Activated CD4-positive, alpha-beta memory T cell treated with anti-CD3 and anti-CD28 coated beads, Interleukin-2, amount 10 ng/mL, durations not matched to agents 7 days and 5 days (primary cell): ENCODE results near the gene PIGC. TPM values are rescaled to one million over a fixed set of nuclear protein-coding genes. Genes with fewer than 3 reads are reported as not detected.

Experiments
- CTCF ChIA-PET: fragments of 350-600 bp; sonication (Branson Sonifier 250); formaldehyde crosslinking; loops from one replicate; lab custom pipeline; 2021; ENCODE audit warnings: antibody characterized with exemption, inconsistent platforms; lab: Charles Lee
- POLR2A ChIA-PET: fragments of 350-600 bp; sonication (Branson Sonifier 250); formaldehyde crosslinking; loops from one replicate; lab custom pipeline; 2021; ENCODE audit warnings: antibody characterized with exemption; lab: Charles Lee
- DNase-seq: peaks from one replicate; pipeline ENCODE4 v3.0.0-alpha.2; 2020
- H3K27ac Mint-ChIP-seq: one replicate; pipeline ENCODE4 v1.8.0; 2021; ENCODE audit warnings: mild to moderate bottlenecking, mixed read lengths
- H3K27me3 Mint-ChIP-seq: one replicate; pipeline ENCODE4 v1.8.0; 2021; ENCODE audit warnings: mixed read lengths
- H3K36me3 Mint-ChIP-seq: one replicate; pipeline ENCODE4 v1.8.0; 2021; ENCODE audit warnings: low read depth, mixed read lengths
- H3K4me1 Mint-ChIP-seq: one replicate; pipeline ENCODE4 v1.8.0; 2021; ENCODE audit warnings: mixed read lengths
- H3K4me3 Mint-ChIP-seq: one replicate; pipeline ENCODE4 v1.8.0; 2021; ENCODE audit warnings: mild to moderate bottlenecking, mixed read lengths
- H3K9me3 Mint-ChIP-seq: one replicate; pipeline ENCODE4 v1.8.0; 2021; ENCODE audit warnings: mixed read lengths
- total RNA-seq, 2 experiments: library from RNA; stranded (reverse); gene quantifications; one replicate each; pipeline ENCODE4 v1.2.3, GENCODE V29; 2021

Gene PIGC
- total RNA-seq, 2 experiments from 2014 or later: 24.5 to 26.2 TPM

DNA sequence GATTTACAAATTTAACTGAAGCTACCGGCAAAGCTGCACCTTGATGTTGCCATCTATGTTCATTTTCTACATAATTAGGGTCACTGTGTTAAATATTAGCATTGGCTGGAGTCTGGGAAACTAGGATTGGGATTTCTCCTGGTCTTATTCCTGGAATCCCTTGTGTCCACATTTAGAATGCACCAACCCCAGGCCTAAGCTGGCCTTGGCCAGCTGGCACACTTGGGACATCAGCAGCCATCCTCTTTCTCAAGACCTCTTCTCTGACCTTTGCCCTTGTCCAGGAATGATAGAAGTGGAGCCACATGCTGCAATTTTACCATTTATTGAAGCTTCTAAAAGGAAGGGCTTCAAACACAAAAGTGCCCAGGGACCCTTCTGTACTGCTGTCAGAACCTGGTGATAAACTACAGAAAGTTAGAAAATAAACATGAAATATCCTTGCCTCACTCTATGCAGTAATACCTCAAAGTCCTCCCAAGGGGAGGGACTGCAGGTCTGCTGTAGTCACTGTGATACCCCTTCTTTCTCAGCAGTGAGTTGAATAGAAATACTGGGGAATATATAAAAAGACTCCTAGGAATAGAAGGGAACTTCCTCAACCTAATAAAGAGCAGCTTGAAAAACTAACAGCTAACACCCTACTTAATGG is 13.7 kb upstream of the PIGC start:
- Mint-ChIP-seq H3K9me3 (no peaks in the 10 kb centered on the region), H3K4me3 (no peak overlapping the region), H3K27me3 (peaks cover 8% of the 10 kb centered on the region), H3K27ac (no peak overlapping the region), H3K36me3 (no peaks in the 10 kb centered on the region), H3K4me1 (no peaks in the 10 kb centered on the region)
- ChIA-PET CTCF (interaction anchor here (3.3 kb wide), 1 partner anchor 14 kb away, joined by 13 read pairs; the partner anchor contains the start of gene PIGC), POLR2A (interaction anchor here (0.8 kb wide), 1 partner anchor 75 kb away, joined by 3 read pairs; no protein-coding TSS in a partner anchor)
- no peak for DNase-seq

DNA sequence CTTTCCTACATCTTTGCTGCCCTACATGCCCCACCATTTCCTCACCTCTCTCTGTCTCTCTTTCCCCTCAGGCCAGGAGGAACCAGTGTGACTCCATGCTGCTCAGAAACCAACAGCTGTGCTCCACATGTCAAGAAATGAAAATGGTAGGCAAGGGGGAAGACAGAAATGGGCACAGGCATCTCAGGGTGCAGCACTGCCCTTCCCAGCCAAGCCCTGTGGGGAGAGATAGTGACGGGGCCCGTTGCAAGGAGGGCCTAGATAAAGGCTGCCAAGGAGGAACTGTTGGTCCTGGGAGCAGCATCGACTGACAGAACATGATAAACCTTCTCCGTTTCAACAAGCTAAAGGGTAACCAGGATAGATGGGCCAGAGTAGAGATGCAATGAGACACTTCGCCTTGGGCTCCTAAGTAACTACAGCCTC is 12.5 kb upstream of the PIGC start:
- no peaks in the 10 kb centered on the region for H3K9me3 Mint-ChIP-seq
- H3K27ac Mint-ChIP-seq: no peak overlapping the region
- no peak overlapping the region for H3K4me3 Mint-ChIP-seq
- ChIA-PET CTCF (interaction anchor here (1.1 to 3.3 kb wide), 2 partner anchors 12 to 267 kb away, joined by 3 to 13 read pairs; partner anchors contain the start of gene PIGC), POLR2A (no interaction called here)
- H3K36me3 Mint-ChIP-seq: no peaks in the 10 kb centered on the region
- H3K27me3 Mint-ChIP-seq: peaks cover 8% of the 10 kb centered on the region
- peaks cover 4% of the 10 kb centered on the region for H3K4me1 Mint-ChIP-seq
- DNase-seq: no peak

DNA sequence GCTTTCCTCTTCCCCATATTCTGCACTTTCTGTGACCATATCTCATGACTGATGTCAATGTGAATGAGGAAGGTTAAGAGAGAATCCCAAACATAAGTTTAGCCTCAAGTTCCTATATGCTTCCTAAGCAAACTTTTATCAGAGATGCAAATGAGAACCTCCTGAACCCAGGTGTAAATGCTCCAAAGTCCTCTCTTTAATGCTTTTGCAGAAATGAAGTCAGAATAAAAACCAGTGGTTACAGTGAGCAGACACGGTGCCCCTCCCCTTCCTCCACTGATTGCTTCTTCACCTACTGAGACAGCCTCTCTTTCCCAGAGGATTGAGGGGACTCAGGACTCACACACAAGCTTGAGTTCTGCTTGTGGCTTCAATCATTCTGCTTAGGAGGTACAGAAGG is 11.6 kb upstream of the PIGC start:
- H3K9me3 Mint-ChIP-seq: no peaks in the 10 kb centered on the region
- POLR2A ChIA-PET: no interaction called here
- H3K4me1 Mint-ChIP-seq: peaks cover 13% of the 10 kb centered on the region
- H3K4me3 Mint-ChIP-seq: no peak overlapping the region
- DNase-seq: no peak
- no peaks in the 10 kb centered on the region for H3K36me3 Mint-ChIP-seq
- peaks cover 6% of the 10 kb centered on the region for H3K27me3 Mint-ChIP-seq
- H3K27ac Mint-ChIP-seq: no peak overlapping the region
- CTCF ChIA-PET: no interaction called here

DNA sequence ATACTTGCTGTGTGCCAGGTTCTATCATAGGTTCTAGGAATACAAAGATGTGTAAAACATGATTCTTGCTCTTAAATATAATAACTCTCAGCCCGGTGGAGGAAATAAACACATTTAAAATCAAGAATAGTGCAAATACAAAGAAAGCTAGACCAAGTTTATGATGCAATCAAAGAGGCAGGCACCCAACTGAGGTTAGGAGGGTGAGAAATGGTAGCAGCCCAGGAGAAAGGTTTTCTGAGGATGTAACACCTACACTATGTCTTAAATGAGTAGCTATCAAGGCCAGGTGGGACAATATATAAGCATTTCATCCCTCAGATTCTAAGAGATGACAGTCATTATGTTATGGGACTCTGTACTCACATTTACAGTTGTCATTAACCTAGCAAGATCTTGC is 9.7 kb upstream of the PIGC start:
- no peaks in the 10 kb centered on the region for H3K36me3 Mint-ChIP-seq
- DNase-seq: no peak
- ChIA-PET POLR2A (interaction anchor here (1.2 kb wide), 1 partner anchor 79 kb away, joined by 3 read pairs; no protein-coding TSS in a partner anchor), CTCF (interaction anchor here (1.0 to 1.3 kb wide), 2 partner anchors 11 to 271 kb away, joined by 3 read pairs; no protein-coding TSS in a partner anchor)
- no peaks in the 10 kb centered on the region for H3K9me3 Mint-ChIP-seq
- H3K4me1 Mint-ChIP-seq: peaks cover 30% of the 10 kb centered on the region
- H3K27ac Mint-ChIP-seq: no peak overlapping the region
- no peak overlapping the region for H3K4me3 Mint-ChIP-seq
- H3K27me3 Mint-ChIP-seq: peaks cover 2% of the 10 kb centered on the region

DNA sequence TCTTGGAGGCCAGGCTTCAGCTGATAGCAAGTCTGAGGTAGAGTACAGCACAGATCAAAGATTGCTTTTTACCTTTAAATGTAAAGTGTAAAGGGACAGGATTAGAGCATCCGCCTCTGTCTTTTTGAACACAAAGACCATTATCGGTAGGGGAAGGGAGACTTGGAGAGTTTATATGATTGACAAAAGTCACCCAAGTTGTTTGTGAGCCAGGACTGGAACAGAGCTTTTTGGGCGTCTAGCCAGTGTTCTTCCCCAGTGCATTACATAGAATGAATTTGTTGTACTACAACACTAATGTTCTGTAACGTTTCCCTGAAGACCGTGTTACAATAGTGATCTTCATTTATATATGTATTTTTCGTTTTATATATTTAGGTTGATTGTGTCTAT is 9.3 kb upstream of the PIGC start:
- Mint-ChIP-seq H3K27ac (no peak overlapping the region), H3K4me3 (no peak overlapping the region), H3K36me3 (no peaks in the 10 kb centered on the region), H3K27me3 (peaks cover 2% of the 10 kb centered on the region), H3K9me3 (no peaks in the 10 kb centered on the region), H3K4me1 (peaks cover 32% of the 10 kb centered on the region)
- ChIA-PET CTCF (interaction anchor here (1.0 to 1.3 kb wide), 2 partner anchors 10 to 272 kb away, joined by 3 read pairs; no protein-coding TSS in a partner anchor), POLR2A (interaction anchor here (1.2 kb wide), 1 partner anchor 79 kb away, joined by 3 read pairs; no protein-coding TSS in a partner anchor)
- DNase-seq: no peak

DNA sequence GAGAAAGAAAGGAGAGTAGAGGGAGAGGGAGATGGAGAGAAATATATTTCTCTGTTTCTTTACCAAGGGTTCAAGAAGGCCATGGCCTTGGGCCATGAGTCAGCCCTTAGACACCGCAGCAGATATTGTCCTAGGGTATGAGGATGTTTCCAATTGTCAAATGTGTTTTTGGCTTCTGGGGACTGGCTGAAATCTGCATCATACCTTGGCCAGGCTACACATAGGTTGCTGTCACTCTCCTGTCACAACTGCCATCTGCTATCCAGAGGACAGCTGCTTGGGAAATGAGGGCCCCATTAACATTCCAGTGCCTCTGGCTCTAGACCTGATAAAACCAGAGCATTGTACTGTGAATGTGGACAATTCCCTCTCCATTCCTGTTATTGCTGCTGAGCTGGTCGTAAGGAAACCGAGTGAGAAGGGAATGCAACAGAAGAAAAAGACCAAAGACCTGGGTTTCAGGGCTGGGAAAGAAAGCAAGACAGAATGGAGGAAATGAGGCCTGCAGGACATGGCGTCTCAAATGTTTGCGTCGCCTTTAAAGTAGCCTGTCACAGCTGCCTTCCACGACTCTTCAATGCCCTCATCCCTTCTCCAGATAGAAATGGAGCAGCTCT is 8.8 kb upstream of the PIGC start:
- Mint-ChIP-seq H3K27ac (no peak overlapping the region), H3K36me3 (no peaks in the 10 kb centered on the region)

DNA sequence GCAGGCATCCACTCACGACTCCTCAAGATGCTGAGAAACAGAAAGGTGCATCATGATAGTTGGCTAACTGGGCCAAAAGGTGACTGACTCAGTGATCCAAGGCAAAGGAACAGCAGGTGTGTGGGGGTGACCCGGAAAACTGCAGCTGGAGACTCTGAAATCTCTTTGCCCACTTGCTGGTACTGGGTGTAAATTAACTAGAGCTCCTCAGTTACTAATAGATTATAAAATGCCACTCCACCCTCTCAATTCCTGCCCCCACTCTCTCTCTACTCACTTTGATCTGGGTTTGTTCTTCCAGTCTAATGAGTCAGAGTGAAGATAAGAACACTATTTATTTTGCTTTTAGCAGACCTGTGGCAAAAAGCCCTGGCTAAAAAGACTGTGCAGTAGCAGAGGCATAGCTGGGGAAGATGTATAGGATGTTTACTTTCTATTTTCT is 7.2 kb upstream of the PIGC start:
- H3K27ac Mint-ChIP-seq: peak overlapping the region; percentile 4
- POLR2A ChIA-PET: interaction anchor here (0.6 to 1.6 kb wide), 5 partner anchors 82 to 657 kb away, joined by 3 to 4 read pairs (median 3); partner anchors contain the start of gene SUCO
- no peak overlapping the region for H3K4me3 Mint-ChIP-seq
- peaks cover 32% of the 10 kb centered on the region for H3K4me1 Mint-ChIP-seq
- peaks cover 2% of the 10 kb centered on the region for H3K27me3 Mint-ChIP-seq
- no peak for DNase-seq
- no peaks in the 10 kb centered on the region for H3K36me3 Mint-ChIP-seq
- no peaks in the 10 kb centered on the region for H3K9me3 Mint-ChIP-seq
- CTCF ChIA-PET: interaction anchor here (0.7 to 3.7 kb wide), 8 partner anchors 8 to 449 kb away, joined by 3 to 15 read pairs (median 4); partner anchors contain the start of gene PIGC

More for the DNA sequence above, 8.8 kb upstream of the PIGC start:
- H3K4me3 Mint-ChIP-seq: no peak overlapping the region
- DNase-seq: no peak
- peaks cover 32% of the 10 kb centered on the region for H3K4me1 Mint-ChIP-seq
- peaks cover 2% of the 10 kb centered on the region for H3K27me3 Mint-ChIP-seq
- H3K9me3 Mint-ChIP-seq: no peaks in the 10 kb centered on the region
- ChIA-PET CTCF (interaction anchor here (1.0 to 1.3 kb wide), 2 partner anchors 10 to 272 kb away, joined by 3 read pairs; no protein-coding TSS in a partner anchor), POLR2A (no interaction called here)

DNA sequence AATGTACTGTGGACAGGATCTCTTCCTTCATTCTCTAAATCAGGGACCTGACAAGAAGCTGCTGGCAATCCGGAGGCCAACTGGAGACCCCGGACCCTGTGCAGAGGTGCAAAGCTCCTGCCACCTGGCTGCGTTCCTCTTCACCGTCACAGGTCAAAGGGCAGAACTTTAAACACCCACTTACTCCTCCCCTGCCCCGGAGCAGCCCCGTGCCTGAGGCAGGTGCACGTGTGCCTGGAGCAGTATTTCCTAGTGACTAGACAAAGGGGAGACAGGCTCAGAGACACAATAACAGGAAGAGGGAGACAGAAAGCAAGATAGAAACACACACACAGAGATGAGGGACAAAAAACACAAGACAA is 6.6 kb upstream of the PIGC start:
- POLR2A ChIA-PET: interaction anchor here (1.0 to 1.6 kb wide), 4 partner anchors 82 to 276 kb away, joined by 3 to 4 read pairs (median 4); partner anchors contain the start of gene SUCO
- H3K27ac Mint-ChIP-seq: peak overlapping the region; percentile 4
- H3K4me3 Mint-ChIP-seq: no peak overlapping the region
- H3K27me3 Mint-ChIP-seq: peaks cover 2% of the 10 kb centered on the region
- CTCF ChIA-PET: interaction anchor here (1.1 to 3.7 kb wide), 5 partner anchors 18 to 448 kb away, joined by 3 to 15 read pairs (median 7); no protein-coding TSS in a partner anchor
- no peak for DNase-seq
- no peaks in the 10 kb centered on the region for H3K36me3 Mint-ChIP-seq
- H3K4me1 Mint-ChIP-seq: peaks cover 32% of the 10 kb centered on the region
- no peaks in the 10 kb centered on the region for H3K9me3 Mint-ChIP-seq

DNA sequence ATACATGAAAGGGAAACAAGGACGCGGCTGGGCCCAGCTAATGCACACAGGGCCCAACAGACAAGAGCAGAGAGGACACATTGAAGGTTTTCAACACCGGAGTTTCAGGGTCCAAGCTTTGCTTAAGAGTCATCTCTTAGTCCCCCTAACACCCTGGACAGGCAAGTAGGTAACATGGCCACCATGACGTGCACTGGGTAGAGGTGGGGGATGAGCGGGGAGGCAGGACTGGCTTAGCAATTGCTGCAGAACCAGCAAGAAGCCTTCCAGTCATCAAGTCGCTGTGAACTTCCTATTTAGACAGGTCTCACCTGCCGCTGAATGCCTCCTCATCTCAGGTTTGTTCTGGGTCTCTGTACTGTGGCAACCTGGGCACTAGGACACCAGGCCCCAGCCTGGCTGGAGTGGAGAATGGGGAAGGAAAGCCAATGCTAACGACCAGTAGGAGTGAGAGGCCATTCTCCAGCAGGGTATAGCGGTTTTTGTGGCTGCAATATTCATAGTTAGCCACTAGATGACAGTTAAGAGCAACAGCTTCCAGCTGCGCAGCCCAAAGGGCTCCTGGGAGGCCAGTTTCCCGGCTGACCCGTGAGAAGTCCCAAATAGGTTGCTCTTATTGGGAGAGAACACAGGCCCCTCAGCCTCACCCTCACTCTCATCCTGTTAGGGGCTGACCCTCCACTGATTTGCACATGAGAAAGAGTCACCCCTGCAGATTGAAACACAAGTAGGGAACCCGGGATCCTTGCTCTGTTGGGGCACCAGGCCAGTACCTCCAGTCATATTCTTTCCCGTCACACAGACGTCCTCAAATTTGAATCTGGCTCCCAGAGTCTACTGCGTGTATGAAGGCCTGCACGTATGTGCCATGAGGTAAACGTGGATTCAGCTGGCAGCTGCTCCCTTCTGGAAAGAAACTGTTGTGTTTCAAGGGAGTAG is 6.0 kb upstream of the PIGC start:
- DNase-seq: peak; percentile 48
- ChIA-PET CTCF (interaction anchor here (1.9 to 3.7 kb wide), 4 partner anchors 17 to 278 kb away, joined by 5 to 15 read pairs (median 10); no protein-coding TSS in a partner anchor), POLR2A (interaction anchor here (1.0 to 1.6 kb wide), 2 partner anchors 83 to 178 kb away, joined by 3 to 4 read pairs; partner anchors contain the start of gene SUCO)
- Mint-ChIP-seq H3K4me1 (peaks cover 32% of the 10 kb centered on the region), H3K4me3 (no peak overlapping the region), H3K27me3 (peaks cover 1% of the 10 kb centered on the region), H3K27ac (no peak overlapping the region), H3K36me3 (no peaks in the 10 kb centered on the region), H3K9me3 (no peaks in the 10 kb centered on the region)

DNA sequence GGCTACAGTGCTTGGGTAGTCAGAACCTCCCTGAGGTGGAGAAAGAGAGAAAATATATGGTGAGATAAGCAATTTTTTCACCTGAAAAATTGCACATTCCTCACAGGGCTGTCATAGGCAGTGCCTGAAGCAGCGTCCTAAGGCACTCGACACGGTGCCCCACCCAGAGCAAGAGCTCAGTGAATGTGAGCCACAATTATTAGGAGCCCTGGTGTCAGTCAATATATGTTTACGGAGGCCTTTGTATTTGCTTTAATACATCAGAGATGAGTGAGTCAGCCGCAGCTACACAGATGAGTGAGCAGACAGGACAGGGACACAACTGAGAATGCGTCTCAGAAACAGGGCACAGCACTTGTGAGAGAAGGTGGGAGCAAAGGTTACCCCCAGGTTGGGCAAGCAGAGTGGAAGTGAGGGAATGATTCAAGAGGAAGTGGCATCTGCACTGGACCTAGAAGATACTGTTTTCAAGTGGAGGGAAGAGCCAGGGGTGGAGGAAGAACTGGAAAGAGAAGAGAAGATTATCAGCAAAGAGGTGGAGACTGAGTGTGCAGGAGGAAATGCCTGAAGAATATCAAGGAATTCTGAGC is 5.2 kb upstream of the PIGC start:
- DNase-seq: no peak
- ChIA-PET CTCF (interaction anchor here (2.3 to 3.7 kb wide), 3 partner anchors 271 to 279 kb away, joined by 7 to 15 read pairs (median 13); no protein-coding TSS in a partner anchor), POLR2A (no interaction called here)
- no peak overlapping the region for H3K27ac Mint-ChIP-seq
- no peaks in the 10 kb centered on the region for H3K36me3 Mint-ChIP-seq
- no peaks in the 10 kb centered on the region for H3K9me3 Mint-ChIP-seq
- H3K27me3 Mint-ChIP-seq: no peaks in the 10 kb centered on the region
- peaks cover 36% of the 10 kb centered on the region for H3K4me1 Mint-ChIP-seq
- H3K4me3 Mint-ChIP-seq: no peak overlapping the region

DNA sequence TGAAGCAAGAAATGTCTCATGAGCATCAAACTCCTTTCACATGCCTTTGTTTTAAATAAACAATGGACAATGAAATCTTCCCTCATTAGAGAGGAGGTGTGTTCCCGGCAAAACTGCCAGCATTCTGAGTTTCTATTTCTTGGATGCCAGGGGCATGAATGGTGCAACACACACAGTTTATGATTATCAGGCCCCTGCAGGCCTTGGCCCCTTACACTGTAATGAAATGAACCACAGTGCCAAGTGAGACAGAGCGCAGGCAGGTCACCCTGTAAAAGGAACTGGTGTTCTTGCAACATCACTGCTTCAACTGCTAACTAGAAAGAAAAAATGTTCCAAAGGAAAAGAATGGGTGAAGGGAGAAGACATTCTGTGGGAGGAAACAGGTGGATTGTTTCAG is 3.8 kb upstream of the PIGC start:
- CTCF ChIA-PET: no interaction called here
- no peaks in the 10 kb centered on the region for H3K27me3 Mint-ChIP-seq
- DNase-seq: no peak
- H3K9me3 Mint-ChIP-seq: no peaks in the 10 kb centered on the region
- no peak overlapping the region for H3K27ac Mint-ChIP-seq
- no peak overlapping the region for H3K4me3 Mint-ChIP-seq
- H3K36me3 Mint-ChIP-seq: peaks cover under 1% of the 10 kb centered on the region
- H3K4me1 Mint-ChIP-seq: peaks cover 42% of the 10 kb centered on the region
- POLR2A ChIA-PET: no interaction called here

DNA sequence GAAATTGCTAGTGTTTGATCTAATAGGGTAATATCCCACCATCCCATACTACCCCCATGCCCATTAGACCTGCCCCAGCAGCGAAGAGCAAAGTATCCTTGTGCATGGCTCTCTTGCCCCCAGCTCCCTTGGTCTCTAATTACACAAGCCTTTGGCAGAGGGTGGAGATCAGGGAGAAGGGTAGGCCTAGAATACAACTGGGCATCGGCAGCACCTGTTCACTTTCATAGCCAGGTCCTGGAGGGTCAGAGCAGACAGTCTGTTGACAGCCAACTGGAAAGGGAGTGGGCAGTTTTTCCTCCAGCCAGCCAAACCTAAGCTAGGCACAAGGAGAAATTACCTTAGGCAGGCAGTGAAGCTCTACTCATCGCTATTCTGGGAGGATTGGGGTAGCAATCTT is 2.7 kb upstream of the PIGC start:
- H3K4me3 Mint-ChIP-seq: no peak overlapping the region
- H3K9me3 Mint-ChIP-seq: no peaks in the 10 kb centered on the region
- H3K36me3 Mint-ChIP-seq: peaks cover 11% of the 10 kb centered on the region
- H3K27me3 Mint-ChIP-seq: no peaks in the 10 kb centered on the region
- DNase-seq: no peak
- POLR2A ChIA-PET: no interaction called here
- H3K27ac Mint-ChIP-seq: no peak overlapping the region
- H3K4me1 Mint-ChIP-seq: peaks cover 50% of the 10 kb centered on the region
- CTCF ChIA-PET: interaction anchor here (0.8 kb wide), 1 partner anchor 444 kb away, joined by 3 read pairs; no protein-coding TSS in a partner anchor
